Parathyroid adenoma (tissue), 2 donors: ENCODE results near the gene CNTN4.

Experiments used
- H2AFZ ChIP-seq: fragments of 300-600 bp; sonication (generic); one replicate; pipeline ENCODE4 v1.7.0; 2017; ENCODE audit warnings: antibody characterized with exemption, mild to moderate bottlenecking
- H3K27ac ChIP-seq: fragments of 300-600 bp; sonication (generic); one replicate; pipeline ENCODE4 v1.7.0; 2017
- H3K27me3 ChIP-seq: fragments of 300-600 bp; sonication (generic); one replicate; pipeline ENCODE4 v1.7.0; 2017; ENCODE audit warnings: low read length; ENCODE audit not compliant: control insufficient read depth, insufficient read depth
- H3K36me3 ChIP-seq: fragments of 300-600 bp; sonication (generic); one replicate; pipeline ENCODE4 v1.7.0; 2017; ENCODE audit warnings: low read length; ENCODE audit not compliant: control insufficient read depth, insufficient read depth
- H3K4me1 ChIP-seq: fragments of 300-600 bp; sonication (generic); one replicate; pipeline ENCODE4 v1.7.0; 2017; ENCODE audit warnings: control low read depth
- H3K4me2 ChIP-seq: fragments of 300-600 bp; sonication (generic); one replicate; pipeline ENCODE4 v1.7.0; 2017; ENCODE audit warnings: low read length
- H3K4me3 ChIP-seq: fragments of 300-600 bp; sonication (generic); one replicate; pipeline ENCODE4 v1.7.0; 2017; ENCODE audit warnings: low read depth, low read length
- H3K79me2 ChIP-seq: fragments of 300-600 bp; sonication (generic); one replicate; pipeline ENCODE4 v1.7.0; 2017; ENCODE audit warnings: control low read depth
- H3K9ac ChIP-seq: fragments of 300-600 bp; sonication (generic); one replicate; pipeline ENCODE4 v1.7.0; 2017; ENCODE audit warnings: mild to moderate bottlenecking
- H3K9me3 ChIP-seq: fragments of 300-600 bp; sonication (generic); one replicate; pipeline ENCODE4 v1.7.0; 2017; ENCODE audit warnings: low read length; ENCODE audit not compliant: control insufficient read depth
- CTCF ChIP-seq: fragments of 300-600 bp; sonication (generic); IDR thresholded peaks from one replicate; pipeline ENCODE4 v1.7.0; 2017; ENCODE audit warnings: antibody characterized with exemption, mild to moderate bottlenecking
- donor health status: primary hyperparathyroidism.

Gene CNTN4

GRCh38 chr3:2114617-2115275 is 16.1 kb downstream of the CNTN4 start:
- Histone ChIP-seq H3K9ac (no peak overlapping the region), H3K27me3 (no peaks in the 10 kb centered on the region), H3K9me3 (no peaks in the 10 kb centered on the region), H3K79me2 (peaks cover 10% of the 10 kb centered on the region), H3K4me2 (no peak overlapping the region), H3K36me3 (no peaks in the 10 kb centered on the region), H3K4me1 (no peaks in the 10 kb centered on the region), H3K4me3 (no peak overlapping the region), H3K27ac (no peak overlapping the region), H2AFZ (no peak overlapping the region)
- no peak for TF ChIP-seq CTCF

- peaks cover 2% of the 10 kb centered on the region for H3K4me1 ChIP-seq
- no peak for TF ChIP-seq CTCF
- no peaks in the 10 kb centered on the region for H3K9me3 ChIP-seq
- H3K79me2 ChIP-seq: peaks cover 15% of the 10 kb centered on the region
- no peaks in the 10 kb centered on the region for H3K36me3 ChIP-seq
- H2AFZ ChIP-seq: no peak overlapping the region
- H3K9ac ChIP-seq: no peak overlapping the region
- H3K4me3 ChIP-seq: no peak overlapping the region
- no peak overlapping the region for H3K27ac ChIP-seq
- no peak overlapping the region for H3K4me2 ChIP-seq
- no peaks in the 10 kb centered on the region for H3K27me3 ChIP-seq
Observed at GRCh38 chr3:2130726-2131125, 32.1 kb downstream of the CNTN4 start.

- H3K4me1 ChIP-seq: peaks cover 2% of the 10 kb centered on the region
- no peak overlapping the region for H3K4me2 ChIP-seq
- no peak overlapping the region for H3K27ac ChIP-seq
- no peak overlapping the region for H3K4me3 ChIP-seq
- no peak overlapping the region for H3K9ac ChIP-seq
- no peaks in the 10 kb centered on the region for H3K36me3 ChIP-seq
- no peaks in the 10 kb centered on the region for H3K9me3 ChIP-seq
- no peak overlapping the region for H2AFZ ChIP-seq
- H3K27me3 ChIP-seq: no peaks in the 10 kb centered on the region
- TF ChIP-seq CTCF: no peak
- H3K79me2 ChIP-seq: peaks cover 13% of the 10 kb centered on the region
Observed at GRCh38 chr3:2133146-2133545, 34.5 kb downstream of the CNTN4 start.

- no peak overlapping the region for H3K9ac ChIP-seq
- H3K27ac ChIP-seq: no peak overlapping the region
- no peaks in the 10 kb centered on the region for H3K4me1 ChIP-seq
- no peak overlapping the region for H3K4me3 ChIP-seq
- H3K36me3 ChIP-seq: no peaks in the 10 kb centered on the region
- H3K9me3 ChIP-seq: no peaks in the 10 kb centered on the region
- no peak overlapping the region for H2AFZ ChIP-seq
- TF ChIP-seq CTCF: no peak
- H3K27me3 ChIP-seq: no peaks in the 10 kb centered on the region
- no peak overlapping the region for H3K4me2 ChIP-seq
- H3K79me2 ChIP-seq: peaks cover 6% of the 10 kb centered on the region
Observed at GRCh38 chr3:2137651-2138050, 39.0 kb downstream of the CNTN4 start.

GRCh38 chr3:2141482-2141881 is 42.8 kb downstream of the CNTN4 start:
- Histone ChIP-seq H3K4me3 (no peak overlapping the region), H3K27me3 (no peaks in the 10 kb centered on the region), H3K36me3 (no peaks in the 10 kb centered on the region), H3K79me2 (no peaks in the 10 kb centered on the region), H3K9ac (no peak overlapping the region), H3K27ac (no peak overlapping the region), H3K9me3 (no peaks in the 10 kb centered on the region), H2AFZ (no peak overlapping the region), H3K4me2 (no peak overlapping the region), H3K4me1 (no peaks in the 10 kb centered on the region)
- TF ChIP-seq CTCF: no peak
